Stimulated activated CD8-positive, alpha-beta memory T cell treated with anti-CD3 and anti-CD28 coated beads, Interleukin-4, amount 100 ng/mL, for 24 hours (primary cell): ENCODE results near the gene LDLR.
A peak's percentile ranks its signal among the peaks of the same experiment; 100 is the strongest.
"Not testable (repeated sequence)": the region's sequence is repeated elsewhere in the genome, so short reads cannot be mapped to it uniquely, and the experiment has no call there.

Source experiments
- DNase-seq: peaks from one replicate; pipeline ENCODE4 v3.0.0-alpha.2; 2020; ENCODE audit warnings: low read depth

LDLR gene

GRCh38 chr19:11141937-11142527 is 52.8 kb downstream of the LDLR start:
- DNase-seq: no peak

GRCh38 chr19:11142528-11143171 is 53.4 kb downstream of the LDLR start:
- no peak for DNase-seq

GRCh38 chr19:11145536-11145924 is 56.3 kb downstream of the LDLR start:
- DNase-seq: no peak

- DNase-seq: no peak
These were observed 58.7 kb downstream of the LDLR start for GRCh38 chr19:11148001-11148400.

GRCh38 chr19:11151181-11151580 is 61.9 kb downstream of the LDLR start:
- no peak for DNase-seq

- no peak for DNase-seq
These were observed 63.2 kb downstream of the LDLR start for GRCh38 chr19:11152318-11153062.

GRCh38 chr19:11154683-11155047 is 65.4 kb downstream of the LDLR start:
- no peak for DNase-seq

- DNase-seq: peak; percentile 87
These were observed 66.3 kb downstream of the LDLR start, which contains the start of gene SPC24 for GRCh38 chr19:11155373-11156120. Gene SPC24, minus strand, starts transcription at chr19:11155782. Its CDS starts 6 bp downstream, at chr19:11155776.

GRCh38 chr19:11159598-11160439 is 70.6 kb downstream of the LDLR start:
- DNase-seq: no peak

GRCh38 chr19:11160440-11160768 is 71.1 kb downstream of the LDLR start:
- DNase-seq: not testable (repeated sequence)

GRCh38 chr19:11164296-11164695 is 75.0 kb downstream of the LDLR start:
- no peak for DNase-seq

GRCh38 chr19:11164879-11165406 is 75.7 kb downstream of the LDLR start:
- no peak for DNase-seq

- DNase-seq: no peak
These were observed 76.3 kb downstream of the LDLR start for GRCh38 chr19:11165486-11166030.

GRCh38 chr19:11166281-11167142 is 77.2 kb downstream of the LDLR start:
- DNase-seq: no peak

- no peak for DNase-seq
These were observed 79.3 kb downstream of the LDLR start for GRCh38 chr19:11168568-11168967.

GRCh38 chr19:11169896-11170678 is 80.8 kb downstream of the LDLR start:
- no peak for DNase-seq

GRCh38 chr19:11171144-11171543 is 81.9 kb downstream of the LDLR start:
- DNase-seq: no peak

- DNase-seq: no peak
These were observed 83.3 kb downstream of the LDLR start for GRCh38 chr19:11172576-11172975.

GRCh38 chr19:11173516-11174155 is 84.4 kb downstream of the LDLR start:
- no peak for DNase-seq
